ENCODE results near the gene RUSC2. TPM values are rescaled to one million over a fixed set of nuclear protein-coding genes. Genes with fewer than 3 reads are reported as not detected.
"Not testable (repeated sequence)": the region's sequence is repeated elsewhere in the genome, so short reads cannot be mapped to it uniquely, and the experiment has no call there.

The RUSC2 gene
- total RNA-seq, 6 donors from 2014 or later = 16.0 to 42.7 (median 28.0) TPM

DNA sequence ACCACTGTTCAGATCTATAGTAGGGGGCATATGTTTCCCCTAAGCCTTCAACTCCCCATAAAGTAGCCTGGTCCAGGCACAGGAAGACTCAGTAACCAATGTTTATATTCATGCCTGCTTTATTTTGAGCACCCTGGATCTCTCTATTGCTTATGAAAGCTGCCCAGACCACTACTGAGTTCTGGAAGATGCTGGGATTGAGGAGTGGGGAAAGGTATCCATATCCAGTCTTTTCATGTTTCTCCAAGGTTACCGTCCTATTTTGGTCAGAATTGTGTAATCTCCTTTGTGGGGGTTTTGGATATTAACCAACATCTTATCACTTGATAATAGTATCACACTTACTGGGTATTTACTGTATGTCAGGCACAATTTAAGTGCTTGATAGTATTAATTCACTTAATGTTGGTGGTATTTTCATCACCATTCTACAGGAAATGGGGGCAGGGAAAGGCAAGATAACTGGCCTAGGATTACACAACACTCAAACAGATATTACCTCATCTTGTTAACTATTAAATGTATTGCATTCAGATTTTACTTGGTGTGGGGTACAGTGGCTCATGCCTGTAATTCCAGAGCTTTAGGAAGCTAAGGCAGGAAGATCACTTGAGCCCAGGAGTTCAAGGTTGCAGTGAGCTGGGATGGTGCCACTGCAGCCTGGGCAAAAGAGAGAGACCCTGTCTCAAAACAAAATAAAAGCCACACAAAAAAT, 36.3 kb downstream of the RUSC2 start:
- Histone ChIP-seq H3K27ac (peak overlapping the region in 3 of 4 donors; percentile 7 to 70 (median 13)), H3K9me3 (no peaks in the 10 kb centered on the region), H3K4me1 (peaks cover 16 to 53% (median 23%) of the 10 kb centered on the region in 4 donors), H3K4me3 (no peak overlapping the region), H3K36me3 (no peaks in the 10 kb centered on the region), H3K27me3 (no peaks in the 10 kb centered on the region)
- peak in 1 of 2 donors; percentile 71 for ATAC-seq (ENCODE audit: low FRiP score in 2 of 2)
- WGBS, 2 donors = 13 to 23% methylated on average over 1 of the region's 1 CpG
- no peak for DNase-seq
- no peak for TF ChIP-seq POLR2AphosphoS5 (IDR thresholded peaks at IDR 0.05)
- no peak for TF ChIP-seq POLR2A (IDR thresholded peaks at IDR 0.05)
- no peak for TF ChIP-seq EP300 (IDR thresholded peaks at IDR 0.05)
- TF ChIP-seq, protein P1, sequence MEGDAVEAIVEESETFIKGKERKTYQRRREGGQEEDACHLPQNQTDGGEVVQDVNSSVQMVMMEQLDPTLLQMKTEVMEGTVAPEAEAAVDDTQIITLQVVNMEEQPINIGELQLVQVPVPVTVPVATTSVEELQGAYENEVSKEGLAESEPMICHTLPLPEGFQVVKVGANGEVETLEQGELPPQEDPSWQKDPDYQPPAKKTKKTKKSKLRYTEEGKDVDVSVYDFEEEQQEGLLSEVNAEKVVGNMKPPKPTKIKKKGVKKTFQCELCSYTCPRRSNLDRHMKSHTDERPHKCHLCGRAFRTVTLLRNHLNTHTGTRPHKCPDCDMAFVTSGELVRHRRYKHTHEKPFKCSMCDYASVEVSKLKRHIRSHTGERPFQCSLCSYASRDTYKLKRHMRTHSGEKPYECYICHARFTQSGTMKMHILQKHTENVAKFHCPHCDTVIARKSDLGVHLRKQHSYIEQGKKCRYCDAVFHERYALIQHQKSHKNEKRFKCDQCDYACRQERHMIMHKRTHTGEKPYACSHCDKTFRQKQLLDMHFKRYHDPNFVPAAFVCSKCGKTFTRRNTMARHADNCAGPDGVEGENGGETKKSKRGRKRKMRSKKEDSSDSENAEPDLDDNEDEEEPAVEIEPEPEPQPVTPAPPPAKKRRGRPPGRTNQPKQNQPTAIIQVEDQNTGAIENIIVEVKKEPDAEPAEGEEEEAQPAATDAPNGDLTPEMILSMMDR (IDR thresholded peaks at IDR 0.05) = no peak

GRCh38 chr9:35529161-35529823, 39.4 kb downstream of the RUSC2 start:
- Histone ChIP-seq H3K4me3 (no peak overlapping the region), H3K4me1 (peaks cover 20 to 57% (median 26%) of the 10 kb centered on the region in 4 donors), H3K27me3 (no peaks in the 10 kb centered on the region), H3K36me3 (no peaks in the 10 kb centered on the region), H3K27ac (peak overlapping the region in 1 of 4 donors; percentile 27), H3K9me3 (no peaks in the 10 kb centered on the region)
- ATAC-seq (ENCODE audit: low FRiP score in 2 of 2) (no peak), DNase-seq (no peak)
- WGBS, 2 donors = 73 to 85% methylated on average over 3 of the region's 3 CpGs
- TF ChIP-seq, protein P1 (IDR thresholded peaks at IDR 0.05) = no peak
- no peak for TF ChIP-seq EP300 (IDR thresholded peaks at IDR 0.05)
- TF ChIP-seq POLR2AphosphoS5 (IDR thresholded peaks at IDR 0.05) = no peak
- TF ChIP-seq POLR2A (IDR thresholded peaks at IDR 0.05) = no peak

- Histone ChIP-seq H3K27me3 (no peaks in the 10 kb centered on the region), H3K27ac (no peak overlapping the region), H3K4me3 (no peak overlapping the region), H3K36me3 (no peaks in the 10 kb centered on the region), H3K9me3 (no peaks in the 10 kb centered on the region), H3K4me1 (peaks cover 13 to 51% (median 31%) of the 10 kb centered on the region in 4 donors)
- TF ChIP-seq, protein P1 (IDR thresholded peaks at IDR 0.05) = no peak
- TF ChIP-seq POLR2A (IDR thresholded peaks at IDR 0.05) = no peak
- TF ChIP-seq POLR2AphosphoS5 (IDR thresholded peaks at IDR 0.05) = no peak
- no peak for TF ChIP-seq EP300 (IDR thresholded peaks at IDR 0.05)
- no peak for DNase-seq
- peak in 1 of 2 donors; percentile 50 for ATAC-seq (ENCODE audit: low FRiP score in 2 of 2)
Observed at GRCh38 chr9:35533398-35533797, 43.5 kb downstream of the RUSC2 start.

- not testable (repeated sequence) for H3K9me3 ChIP-seq; DNase-seq; H3K27me3 ChIP-seq; H3K4me3 ChIP-seq; ATAC-seq (ENCODE audit: low FRiP score in 2 of 2); H3K36me3 ChIP-seq; H3K27ac ChIP-seq
- H3K4me1 ChIP-seq = peaks cover 24 to 58% (median 43%) of the 10 kb centered on the region in 4 donors
- 77 to 79% methylated on average over 3 of the region's 3 CpGs for WGBS, 2 donors
Observed at GRCh38 chr9:35534921-35535320, 45.0 kb downstream of the RUSC2 start.

DNA sequence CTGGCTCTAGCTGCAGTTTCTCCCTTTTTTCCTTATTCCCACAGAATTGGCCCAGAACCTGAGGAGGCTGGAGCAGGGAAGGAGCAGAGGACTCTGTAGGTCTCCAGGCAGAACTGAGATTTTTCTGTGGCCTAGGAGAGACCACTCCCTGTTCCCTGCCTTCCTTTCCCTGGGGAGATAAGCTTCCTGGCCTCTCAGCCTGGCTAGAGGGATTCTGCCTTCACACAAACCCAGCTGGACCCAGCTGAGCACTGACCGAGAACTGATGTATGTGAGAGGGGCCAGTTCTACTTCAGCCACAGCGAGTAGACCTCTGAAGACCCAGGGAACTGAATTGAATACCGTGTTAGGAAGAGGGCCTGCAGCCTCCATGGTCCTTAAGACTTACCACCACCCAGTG, 48.0 kb downstream of the RUSC2 start:
- ATAC-seq (ENCODE audit: low FRiP score in 2 of 2) (peak; percentile 52 to 57), DNase-seq (no peak)
- Histone ChIP-seq H3K36me3 (no peaks in the 10 kb centered on the region), H3K27me3 (no peaks in the 10 kb centered on the region), H3K4me3 (peak overlapping the region in 3 of 4 donors; percentile 33 to 38 (median 33)), H3K9me3 (no peaks in the 10 kb centered on the region), H3K27ac (peak overlapping the region; percentile 66 to 92 (median 81)), H3K4me1 (peaks cover 22 to 62% (median 34%) of the 10 kb centered on the region in 4 donors)
- WGBS, 2 donors = 57 to 62% methylated on average over 3 of the region's 3 CpGs
- TF ChIP-seq POLR2A (IDR thresholded peaks at IDR 0.05) = no peak
- no peak for TF ChIP-seq POLR2AphosphoS5 (IDR thresholded peaks at IDR 0.05)
- TF ChIP-seq, protein P1 (IDR thresholded peaks at IDR 0.05) = no peak
- no peak for TF ChIP-seq EP300 (IDR thresholded peaks at IDR 0.05)

Data from upper lobe of left lung (tissue), 6 donors.